NCI-H345 treated with DMSO at 0.1 percent for 48 hours (cell line): ENCODE measurements around the gene ADCY5.

ENCODE experiments used
- DNase-seq: peaks from one replicate; lab custom pipeline; 2025; ENCODE audit not compliant: unreplicated experiment; lab: John Stamatoyannopoulos, UW

The ADCY5 gene

GRCh38 chr3:123310186-123310585 is 138.7 kb downstream of the ADCY5 start:
- no peak for DNase-seq

- no peak for DNase-seq
Measured at GRCh38 chr3:123307064-123307463, 141.8 kb downstream of the ADCY5 start.

- no peak for DNase-seq
Measured at GRCh38 chr3:123305192-123305591, 143.7 kb downstream of the ADCY5 start.

GRCh38 chr3:123303976-123304560 is 144.8 kb downstream of the ADCY5 start:
- no peak for DNase-seq

- no peak for DNase-seq
Measured at GRCh38 chr3:123302961-123303360, 145.9 kb downstream of the ADCY5 start.

- no peak for DNase-seq
Measured at GRCh38 chr3:123301331-123302184, 147.3 kb downstream of the ADCY5 start.

- DNase-seq = no peak
Measured at GRCh38 chr3:123300583-123300982, 148.3 kb downstream of the ADCY5 start.

- no peak for DNase-seq
Measured at GRCh38 chr3:123300056-123300455, 148.8 kb downstream of the ADCY5 start.

- DNase-seq = no peak
Measured at GRCh38 chr3:123299581-123299980, 149.3 kb downstream of the ADCY5 start.

GRCh38 chr3:123298903-123299302 is 150.0 kb downstream of the ADCY5 start:
- no peak for DNase-seq

GRCh38 chr3:123297627-123297899 is 151.3 kb downstream of the ADCY5 start:
- no peak for DNase-seq

GRCh38 chr3:123296836-123297626 is 151.9 kb downstream of the ADCY5 start:
- DNase-seq = no peak

GRCh38 chr3:123296261-123296660 is 152.6 kb downstream of the ADCY5 start:
- no peak for DNase-seq

- no peak for DNase-seq
Measured at GRCh38 chr3:123295901-123296250, 153.0 kb downstream of the ADCY5 start.

GRCh38 chr3:123295171-123295900 is 153.6 kb downstream of the ADCY5 start:
- no peak for DNase-seq

GRCh38 chr3:123294296-123294938 is 154.5 kb downstream of the ADCY5 start:
- no peak for DNase-seq

- DNase-seq = no peak
Measured at GRCh38 chr3:123292321-123293310, 156.3 kb downstream of the ADCY5 start.

GRCh38 chr3:123291404-123291803 is 157.5 kb downstream of the ADCY5 start:
- no peak for DNase-seq

- no peak for DNase-seq
Measured at GRCh38 chr3:123290962-123291361, 157.9 kb downstream of the ADCY5 start.
